Occipital lobe (tissue), 2 donors: ENCODE results near the gene ZNF548. TPM values are rescaled to one million over a fixed set of nuclear protein-coding genes. Genes with fewer than 3 reads are reported as not detected.

Source experiments
- DNase-seq: peaks from one replicate; lab custom pipeline; 2025; lab: John Stamatoyannopoulos, UW
- total RNA-seq: library from RNA; depleted of rRNA; stranded (reverse); fragments of >200 nt; gene quantifications from one replicate; pipeline ENCODE4 v1.2.3, GENCODE V29; 2014

ZNF548 gene
- total RNA-seq, 1 donor from 2014 or later, result 49.1 TPM

DNA sequence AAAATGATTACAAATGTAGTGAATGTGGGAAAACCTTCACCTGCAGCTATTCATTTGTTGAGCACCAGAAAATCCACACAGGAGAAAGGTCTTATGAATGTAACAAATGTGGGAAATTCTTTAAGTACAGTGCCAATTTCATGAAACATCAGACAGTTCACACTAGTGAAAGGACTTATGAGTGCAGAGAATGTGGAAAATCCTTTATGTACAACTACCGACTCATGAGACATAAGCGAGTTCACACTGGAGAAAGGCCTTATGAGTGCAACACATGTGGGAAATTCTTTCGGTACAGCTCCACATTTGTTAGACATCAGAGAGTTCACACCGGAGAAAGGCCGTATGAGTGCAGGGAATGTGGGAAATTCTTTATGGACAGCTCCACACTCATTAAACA is 9.2 kb downstream of the ZNF548 start:
- no peak for DNase-seq

DNA sequence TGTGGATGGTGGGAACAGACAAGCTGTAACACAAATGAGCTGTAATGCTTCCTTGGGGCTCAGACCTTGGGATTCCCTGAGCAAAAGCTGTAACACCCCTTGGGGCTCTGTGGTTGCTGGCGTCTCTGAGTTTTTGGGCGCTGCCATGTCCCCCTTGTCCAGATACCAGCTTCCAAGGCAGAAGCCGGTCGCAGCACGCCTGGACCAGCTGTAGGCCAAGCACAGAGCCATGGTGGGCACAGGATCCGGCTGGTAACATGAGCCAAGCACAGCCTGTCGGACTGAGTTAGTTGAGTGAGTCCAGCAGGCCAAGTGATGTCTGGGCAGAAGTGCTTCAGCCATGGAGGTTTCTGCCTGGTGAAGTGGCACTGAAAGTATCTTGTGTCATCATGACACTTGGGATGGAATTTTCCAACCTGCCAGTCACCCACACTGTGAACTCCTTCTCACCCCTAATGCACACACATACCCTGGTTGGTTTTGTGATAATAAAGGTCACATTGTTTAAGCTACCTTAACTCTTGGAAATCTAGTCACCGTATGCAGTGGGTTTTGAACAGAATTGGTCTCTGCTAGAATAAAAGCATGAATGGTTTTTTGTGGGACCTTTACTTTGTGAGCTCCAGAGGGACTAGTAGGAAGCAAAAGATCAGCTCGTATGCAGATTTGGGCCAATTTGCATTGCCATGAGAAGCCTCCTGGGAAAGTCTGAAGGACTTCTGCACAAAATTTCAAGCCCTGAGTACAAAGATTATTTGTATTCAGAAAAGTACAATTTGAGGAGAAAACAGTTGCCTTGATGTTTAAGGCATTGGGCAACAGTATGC is 14.3 kb downstream of the ZNF548 start:
- DNase-seq, result no peak

DNA sequence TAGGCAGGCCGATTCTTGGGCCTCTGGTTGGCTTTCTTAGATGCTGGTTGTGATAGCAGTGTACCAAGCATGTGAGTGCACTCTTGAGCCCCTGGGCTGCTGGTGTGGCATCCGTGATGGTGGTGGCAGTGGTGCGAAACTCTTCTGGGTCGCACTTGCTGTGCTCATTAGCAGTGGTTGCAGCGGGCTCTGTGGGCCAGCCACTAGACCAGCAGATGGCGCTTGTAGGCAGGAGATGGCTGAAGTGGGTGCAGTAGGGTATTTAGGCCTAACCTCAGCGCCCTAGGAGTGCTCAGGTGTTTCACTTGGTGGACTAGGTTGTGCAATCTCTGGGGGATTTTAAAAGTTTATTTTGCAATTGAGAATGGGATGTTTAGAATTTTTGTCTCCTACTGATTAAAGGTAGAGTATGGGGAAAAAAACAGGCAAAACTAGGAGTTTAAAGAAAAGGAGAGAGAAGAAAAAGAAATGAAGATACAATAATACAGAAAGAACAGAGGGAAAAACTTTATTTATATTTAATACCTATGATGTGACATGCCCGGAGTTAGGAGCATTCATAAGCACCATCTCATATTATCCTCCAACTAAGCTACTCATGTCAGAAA is 17.0 kb downstream of the ZNF548 start:
- DNase-seq, result no peak

DNA sequence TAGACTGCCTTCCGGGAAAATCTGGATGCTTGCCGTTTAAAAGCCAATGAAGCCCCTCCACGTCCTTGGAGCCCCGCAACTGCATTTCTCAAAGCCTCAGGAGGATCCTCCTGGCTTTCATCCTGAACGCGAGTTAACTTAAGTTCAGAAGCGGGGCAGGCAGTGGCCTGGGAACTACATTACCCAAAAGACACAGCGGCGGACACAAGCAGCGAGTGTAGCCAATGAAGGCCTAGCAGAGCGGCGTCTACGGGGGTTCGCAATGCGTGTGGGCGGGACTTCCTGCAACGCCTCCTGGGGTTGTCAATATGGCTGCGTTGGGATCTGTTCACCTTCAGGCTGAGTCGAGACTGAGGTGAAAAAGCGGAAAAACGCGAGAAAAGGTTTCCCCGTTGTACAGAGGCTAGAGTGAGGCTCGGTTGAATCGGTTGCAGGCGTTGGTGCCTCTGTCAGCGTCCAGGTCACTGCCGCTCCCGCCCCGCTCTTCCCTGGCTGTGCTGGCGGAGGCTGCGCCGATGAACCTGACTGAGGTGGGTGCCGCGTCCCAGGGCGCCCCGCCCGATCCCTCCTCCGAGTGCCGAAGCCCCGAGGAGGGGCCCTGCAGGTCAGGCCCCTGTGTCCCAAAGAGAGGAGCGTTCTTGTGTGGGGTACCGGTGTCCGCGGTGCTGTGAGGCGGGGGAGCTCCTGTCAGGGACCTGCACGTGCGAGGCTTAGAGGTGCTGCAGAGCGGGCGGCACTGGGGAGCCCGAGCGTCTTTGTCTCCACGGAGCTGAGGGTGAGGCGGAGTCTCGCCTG is 21.4 kb downstream of the ZNF548 start, which contains the start of gene ZNF17:
TSS of gene ZNF17 (plus strand) at position 285 of the 795 bp plus-strand sequence. CDS start 2,455 bp downstream, outside the sequence.
- peak; percentile 87 for DNase-seq

DNA sequence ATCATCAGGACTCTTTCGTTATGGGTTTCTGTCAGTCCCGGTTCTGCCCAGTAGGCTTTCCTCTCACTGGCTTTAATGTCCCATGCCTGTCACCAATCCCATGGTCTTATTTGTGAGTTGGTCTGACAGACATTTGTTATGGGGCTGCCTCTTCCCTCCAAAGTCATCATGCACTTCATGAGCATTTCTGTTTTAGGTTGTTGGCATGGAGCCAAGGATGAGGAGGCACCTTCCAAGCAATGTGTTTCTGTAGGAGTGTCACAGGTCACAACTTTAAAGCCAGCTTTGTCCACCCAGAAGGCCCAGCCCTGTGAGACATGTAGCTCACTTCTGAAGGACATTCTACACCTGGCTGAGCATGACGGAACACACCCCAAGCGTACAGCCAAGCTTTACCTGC is 29.8 kb downstream of the ZNF548 start:
- no peak for DNase-seq

DNA sequence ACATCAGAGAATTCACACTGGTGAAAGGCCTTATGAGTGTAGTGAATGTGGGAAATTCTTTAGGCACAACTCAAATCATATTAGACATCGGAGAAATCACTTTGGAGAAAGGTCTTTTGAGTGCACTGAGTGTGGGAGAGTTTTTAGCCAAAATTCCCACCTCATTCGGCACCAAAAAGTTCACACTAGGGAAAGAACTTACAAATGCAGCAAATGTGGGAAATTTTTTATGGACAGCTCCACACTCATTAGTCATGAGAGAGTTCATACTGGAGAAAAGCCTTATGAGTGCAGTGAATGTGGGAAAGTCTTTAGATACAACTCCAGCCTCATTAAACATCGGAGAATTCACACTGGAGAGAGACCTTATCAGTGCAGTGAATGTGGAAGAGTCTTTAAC is 31.4 kb downstream of the ZNF548 start:
- no peak for DNase-seq

DNA sequence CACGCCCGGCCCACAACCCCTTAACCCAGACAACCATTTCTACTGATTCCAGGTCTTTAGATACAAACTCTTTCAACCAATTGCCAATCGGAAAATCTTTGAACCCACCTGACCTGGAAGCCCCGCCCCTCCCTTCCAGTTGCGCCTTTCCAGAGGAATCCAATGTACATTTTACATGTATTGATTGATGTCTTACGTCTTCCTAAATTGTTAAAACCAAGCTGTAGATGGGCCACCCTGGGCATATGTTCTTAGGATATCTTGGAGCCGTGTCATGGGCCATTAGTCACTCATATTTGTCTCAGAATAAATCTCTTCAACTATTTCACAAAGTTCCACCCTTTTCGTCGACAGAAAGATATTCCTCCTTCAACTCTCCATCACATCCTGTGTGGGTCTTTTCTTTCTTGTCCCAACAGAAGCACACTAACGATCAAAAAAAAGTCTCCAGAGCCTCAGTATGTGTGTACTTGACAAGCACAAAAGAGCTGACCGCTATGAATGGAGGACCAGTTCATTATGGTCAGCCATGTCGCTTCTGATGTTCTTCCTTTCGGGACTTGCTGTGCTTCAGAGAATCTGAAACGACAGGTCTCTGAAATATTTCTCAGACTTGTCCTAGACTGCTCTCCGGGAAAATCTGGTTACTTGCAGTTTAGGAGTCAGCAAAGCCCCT is 44.9 kb downstream of the ZNF548 start:
- no peak for DNase-seq

DNA sequence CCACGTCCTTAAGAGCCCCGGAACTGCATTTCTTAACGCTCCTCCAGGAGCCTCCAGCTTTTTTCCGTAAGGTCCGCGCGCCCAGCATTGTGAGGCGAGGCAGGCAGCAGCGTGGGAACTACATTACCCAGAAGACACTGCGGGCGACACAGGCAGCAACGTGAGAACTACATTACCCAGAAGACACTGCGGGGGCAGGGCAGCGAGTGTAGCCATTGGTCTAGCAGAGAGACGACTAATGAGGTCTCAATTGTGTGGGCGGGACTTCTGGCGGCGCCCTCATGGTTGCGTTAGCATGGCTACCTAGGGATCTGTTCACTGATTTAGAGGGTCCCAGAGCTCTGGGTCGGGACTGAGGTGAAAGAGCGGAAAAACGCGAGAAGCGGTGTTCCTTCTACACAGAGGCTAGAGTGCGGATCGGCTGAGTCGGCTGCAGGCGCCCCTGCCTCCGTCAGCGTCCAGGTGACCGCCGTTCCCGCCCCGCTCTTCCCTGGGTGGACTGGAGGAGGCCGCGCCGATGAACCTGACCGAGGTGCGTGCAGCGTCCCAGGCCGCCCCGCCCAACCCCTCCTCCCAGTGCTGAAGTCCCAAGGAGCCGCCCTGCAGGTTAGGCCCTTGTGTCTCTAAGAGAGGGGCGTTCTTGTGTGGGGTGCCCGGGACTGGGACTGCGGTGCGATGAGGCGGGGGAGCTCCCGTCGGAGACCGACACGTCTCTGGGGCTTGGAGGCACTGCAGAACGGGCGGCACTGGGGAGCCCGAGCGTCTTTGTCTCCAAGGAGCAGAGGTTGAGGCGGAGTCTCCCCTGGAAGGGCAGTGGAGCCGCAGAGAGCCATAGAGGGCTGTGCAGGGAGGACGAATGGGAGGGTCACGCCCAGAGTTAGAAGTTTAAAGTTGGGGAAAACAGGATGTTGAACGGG is 45.7 kb downstream of the ZNF548 start, which contains the start of gene ZNF749:
TSS of gene ZNF749 (plus strand) at position 264 of the 917 bp plus-strand sequence. CDS start at position 518, 254 bp downstream.
- DNase-seq, result peak; percentile 93

DNA sequence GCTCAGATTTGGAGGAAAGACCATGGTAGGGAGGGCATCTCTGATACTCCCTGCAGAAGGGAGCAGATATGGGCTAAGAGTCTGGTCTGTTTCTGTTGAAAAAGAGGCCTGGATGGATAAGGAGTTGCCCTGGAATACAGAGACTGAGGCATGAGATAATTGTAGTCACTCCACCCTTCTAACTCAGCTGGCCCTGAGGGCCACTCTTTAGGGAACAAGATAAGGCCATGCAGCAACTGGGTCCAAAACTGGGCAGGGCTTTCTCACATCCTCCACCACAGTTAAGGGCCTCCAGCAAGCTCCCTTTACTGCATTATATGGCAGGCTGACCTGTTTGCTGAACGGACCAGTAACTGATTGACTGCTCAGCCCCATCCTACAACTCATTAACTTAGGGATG is 46.8 kb downstream of the ZNF548 start:
- no peak for DNase-seq

DNA sequence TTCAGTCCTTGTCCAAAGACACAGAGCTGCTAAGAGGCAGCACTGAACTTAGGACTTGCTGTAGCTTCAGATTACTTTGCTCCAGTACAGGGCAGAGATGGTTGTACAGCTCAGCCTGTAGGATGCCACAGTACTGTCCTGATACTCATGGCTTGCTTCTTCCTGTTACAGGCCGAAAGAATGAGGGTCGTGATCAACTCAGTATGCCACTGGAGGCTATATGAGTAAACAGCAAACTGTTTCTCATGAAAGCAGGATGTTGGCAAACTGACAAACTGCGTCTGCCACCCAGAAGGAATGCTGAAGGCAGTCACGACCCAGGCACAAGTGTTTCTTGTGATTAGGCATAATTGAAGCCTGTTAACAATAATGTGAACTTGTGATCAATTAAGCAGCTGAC is 48.3 kb downstream of the ZNF548 start:
- no peak for DNase-seq

DNA sequence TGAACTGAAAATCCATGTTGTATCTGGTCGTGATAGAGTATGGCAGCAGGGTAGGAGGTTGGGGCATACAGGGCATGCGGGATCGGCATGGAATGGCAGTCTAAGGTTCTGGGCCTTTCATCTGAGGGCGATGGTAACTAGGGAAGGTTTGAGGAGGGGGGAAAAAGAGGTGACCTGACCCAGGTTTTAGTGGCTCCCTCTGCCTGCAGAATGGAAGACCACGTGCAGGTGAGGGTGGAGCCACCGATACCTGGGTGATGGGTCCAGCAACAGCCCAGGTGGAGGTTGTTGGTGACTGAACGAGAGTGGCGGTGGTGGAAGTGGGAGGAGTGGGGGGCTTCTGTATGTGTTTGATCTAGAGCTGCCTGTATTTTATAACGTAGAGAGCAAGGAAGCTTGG is 49.3 kb downstream of the ZNF548 start:
- no peak for DNase-seq

DNA sequence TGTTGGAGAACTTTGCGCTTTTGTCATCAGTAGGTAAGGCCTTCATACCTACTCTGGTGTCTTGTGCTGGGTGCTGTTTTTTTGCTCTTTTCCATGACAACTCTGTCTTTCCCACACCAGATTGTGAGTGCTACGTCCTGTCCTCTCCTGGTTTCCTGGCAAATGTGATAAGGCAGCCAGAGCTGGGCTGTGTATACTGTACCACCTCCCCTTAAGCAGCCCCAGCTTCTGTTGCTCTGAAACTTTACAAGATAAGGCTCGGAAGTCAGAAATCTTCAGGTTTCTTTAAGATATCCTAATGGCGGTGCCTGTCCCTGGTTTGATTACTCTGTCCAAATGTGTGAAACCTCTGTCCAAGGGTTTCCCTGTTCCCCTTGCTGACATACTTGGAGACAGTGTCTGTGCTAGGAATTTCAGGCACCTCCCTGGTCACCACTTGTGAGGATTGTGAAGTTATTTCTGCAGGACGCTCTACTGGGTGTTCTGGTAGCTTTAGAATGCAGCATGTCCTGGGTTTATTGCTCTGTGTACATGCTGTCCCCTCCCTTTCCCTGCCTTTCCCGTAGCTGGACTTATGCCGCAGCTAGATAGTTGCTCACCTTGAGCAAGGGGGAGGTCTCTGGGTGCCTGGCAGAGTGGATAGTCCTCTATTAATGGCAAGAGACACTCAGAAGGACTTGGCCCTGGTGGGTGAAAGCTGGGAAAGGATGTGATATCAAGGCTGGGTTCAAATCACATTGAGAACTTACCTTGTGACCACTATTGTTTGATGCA is 52.5 kb downstream of the ZNF548 start:
- no peak for DNase-seq

DNA sequence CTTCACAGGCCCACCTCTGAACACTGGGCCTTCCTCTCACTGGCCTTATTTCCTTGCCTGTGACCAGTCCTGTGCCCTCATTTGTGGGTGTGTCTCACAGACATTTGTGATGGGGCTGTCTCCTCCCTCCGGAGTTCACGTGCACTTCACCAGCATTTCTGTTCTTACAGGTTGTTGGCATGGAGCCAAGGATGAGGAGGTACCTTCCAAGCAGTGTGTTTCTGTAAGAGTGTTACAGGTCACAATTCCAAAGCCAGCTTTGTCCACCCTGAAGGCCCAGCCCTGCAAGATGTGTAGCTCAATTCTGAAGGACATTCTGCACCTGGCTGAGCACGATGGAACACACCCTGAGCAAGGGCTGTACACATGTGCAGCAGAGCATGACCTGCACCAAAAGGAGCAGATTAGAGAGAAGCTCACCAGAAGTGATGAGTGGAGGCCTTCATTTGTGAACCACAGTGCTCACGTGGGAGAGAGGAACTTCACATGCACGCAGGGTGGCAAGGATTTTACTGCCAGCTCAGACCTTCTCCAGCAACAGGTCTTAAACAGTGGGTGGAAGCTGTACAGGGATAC is 53.6 kb downstream of the ZNF548 start:
- no peak for DNase-seq

DNA sequence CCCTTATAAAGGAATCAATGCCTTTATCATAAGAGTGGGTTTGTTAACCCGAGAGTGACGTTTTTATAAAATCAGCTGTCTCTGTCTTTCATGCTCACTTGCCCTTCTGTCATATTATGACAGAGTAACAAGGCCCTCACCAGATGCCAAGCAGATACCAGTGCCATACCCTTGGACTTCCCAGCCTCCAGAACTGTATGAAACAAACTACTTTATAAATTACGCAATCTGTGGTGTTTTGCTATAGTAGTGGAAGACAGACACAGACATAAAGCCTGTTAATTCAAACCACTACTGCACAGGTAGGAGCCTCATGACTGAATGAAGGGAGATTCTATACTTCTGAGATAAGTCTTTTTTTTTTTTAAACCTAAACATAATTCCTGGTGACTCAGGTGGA is 62.7 kb downstream of the ZNF548 start:
- DNase-seq, result no peak

Other genes with a start within 250 kb of the ZNF548 start
- not detected for gene ZIM3, start 244.7 kb upstream of the ZNF548 start, total RNA-seq
- gene DUXA, start 222.4 kb upstream of the ZNF548 start, total RNA-seq, result not detected
- gene ZNF264, start 198.4 kb upstream of the ZNF548 start, total RNA-seq, result 27.5 TPM
- gene AURKC, start 158.8 kb upstream of the ZNF548 start, total RNA-seq, result 1.1 TPM
- gene ZNF805, start 149.2 kb upstream of the ZNF548 start, total RNA-seq, result 34.2 TPM
- 155 TPM for gene ZNF460, start 109.4 kb upstream of the ZNF548 start, total RNA-seq
- gene ZNF543, start 69.4 kb upstream of the ZNF548 start, total RNA-seq, result 40.7 TPM
- 22.1 TPM for gene ZNF304, start 38.6 kb upstream of the ZNF548 start, total RNA-seq
- gene TRAPPC2B, start 26.3 kb upstream of the ZNF548 start, total RNA-seq, result 26.2 TPM
- 11.2 TPM for gene ZNF547, start 26.3 kb upstream of the ZNF548 start, total RNA-seq
- gene ZNF17, start 21.3 kb downstream of the ZNF548 start, total RNA-seq, result 31.7 TPM
- gene ZNF749, start 45.5 kb downstream of the ZNF548 start, total RNA-seq, result 37.1 TPM
- 5.0 TPM for gene VN1R1, start 67.3 kb downstream of the ZNF548 start, total RNA-seq
- gene ZNF772, start 87.7 kb downstream of the ZNF548 start, total RNA-seq, result 73.9 TPM
- gene ZNF419, start 97.9 kb downstream of the ZNF548 start, total RNA-seq, result 32.1 TPM
- gene ZNF773, start 110.1 kb downstream of the ZNF548 start, total RNA-seq, result 26.4 TPM
- 18.7 TPM for gene ZNF549, start 137.5 kb downstream of the ZNF548 start, total RNA-seq
- gene ZNF550, start 170.0 kb downstream of the ZNF548 start, total RNA-seq, result 12.8 TPM
- gene ZNF416, start 189.1 kb downstream of the ZNF548 start, total RNA-seq, result 15.1 TPM
- 33.7 TPM for gene ZIK1, start 194.3 kb downstream of the ZNF548 start, total RNA-seq
- 3.6 TPM for gene ZNF530, start 210.0 kb downstream of the ZNF548 start, total RNA-seq
- gene ZNF134, start 224.4 kb downstream of the ZNF548 start, total RNA-seq, result 41.0 TPM
- gene ZNF211, start 243.3 kb downstream of the ZNF548 start, total RNA-seq, result 34.9 TPM